OCI-LY3 (cell line): Measurements from ENCODE around the gene WDR12.

Source experiments
- H2AFZ ChIP-seq: fragments of 200-600, 300-600 bp; shearing (Covaris generic); 2 replicates; pipeline ENCODE4 v1.6.0; 2014; ENCODE audit warnings: antibody characterized with exemption, low read depth, low read length
- H3K27ac ChIP-seq: fragments of 200-600, 300-600 bp; sonication (generic); 2 replicates; pipeline ENCODE4 v1.5.1; 2014; ENCODE audit warnings: mild to moderate bottlenecking, low read length, moderate library complexity, mixed read lengths
- H3K27me3 ChIP-seq: fragments of 200-600, 300-600 bp; sonication (generic); 2 replicates; pipeline ENCODE4 v1.6.1; 2014; ENCODE audit warnings: low read depth, low read length, mixed read lengths
- H3K36me3 ChIP-seq: fragments of 200-600, 300-600 bp; sonication (generic); replicated peaks from 2 replicates; pipeline ENCODE3; 2014; ENCODE audit warnings: low read depth, low read length, mixed read lengths
- H3K4me1 ChIP-seq: fragments of 300-600, 200-600 bp; sonication (generic); 2 replicates; pipeline ENCODE4 v1.6.1; 2014; ENCODE audit warnings: low read length, mixed read lengths
- H3K4me2 ChIP-seq: fragments of 200-600, 300-600 bp; sonication (generic); 2 replicates; pipeline ENCODE4 v1.6.1; 2014; ENCODE audit warnings: low read length, mixed read lengths
- H3K4me3 ChIP-seq: fragments of 300-600, 200-600 bp; sonication (generic); 2 replicates; pipeline ENCODE4 v1.5.1; 2014; ENCODE audit warnings: antibody characterized with exemption, mild to moderate bottlenecking, low read length, moderate library complexity
- H3K79me2 ChIP-seq: fragments of 300-600, 200-600 bp; shearing (Covaris generic); 2 replicates; pipeline ENCODE4 v1.6.1; 2014; ENCODE audit warnings: mild to moderate bottlenecking, low read length, mixed read lengths
- H3K9ac ChIP-seq: fragments of 300-600, 200-600 bp; shearing (Covaris generic); 2 replicates; pipeline ENCODE4 v1.6.0; 2014; ENCODE audit warnings: mild to moderate bottlenecking, low read length, moderate library complexity
- H3K9me3 ChIP-seq: fragments of 200-600, 300-600 bp; shearing (Covaris generic); 2 replicates; pipeline ENCODE4 v1.6.1; 2014; ENCODE audit warnings: low read length, mixed read lengths; ENCODE audit not compliant: insufficient read depth
- H4K20me1 ChIP-seq: fragments of 200-600, 300-600 bp; sonication (generic); 2 replicates; pipeline ENCODE4 v1.6.1; 2016; ENCODE audit warnings: low read length, mixed read lengths; ENCODE audit not compliant: insufficient read depth
- EZH2phosphoT487 ChIP-seq: fragments of 200-600 bp; shearing (Covaris generic); IDR thresholded peaks from 2 replicates; pipeline ENCODE4 v1.6.1; 2018; ENCODE audit warnings: antibody characterized with exemption, mixed run types, low read depth
- TF ChIP-seq, protein P1 (sequence below): fragments of 200-600, 300-600 bp; sonication (generic); IDR thresholded peaks from 2 replicates; pipeline ENCODE4 v1.5.1; 2014; ENCODE audit warnings: antibody characterized with exemption, low read length, low read depth

The WDR12 gene

GRCh38 chr2:202848813-202849212, 62.7 kb downstream of the WDR12 start:
- Histone ChIP-seq H4K20me1 (no peaks in the 10 kb centered on the region), H3K27ac (peak overlapping the region; percentile 95), H3K4me3 (peak overlapping the region; percentile 67), H2AFZ (no peak overlapping the region), H3K9me3 (peaks cover 3% of the 10 kb centered on the region; the same call in 1 of the 2 replicates), H3K4me1 (peaks cover 26% of the 10 kb centered on the region), H3K36me3 (peaks cover 8% of the 10 kb centered on the region), H3K4me2 (peak overlapping the region; percentile 85), H3K9ac (peak overlapping the region; percentile 83), H3K79me2 (no peaks in the 10 kb centered on the region), H3K27me3 (no peaks in the 10 kb centered on the region)
- TF ChIP-seq, protein P1, sequence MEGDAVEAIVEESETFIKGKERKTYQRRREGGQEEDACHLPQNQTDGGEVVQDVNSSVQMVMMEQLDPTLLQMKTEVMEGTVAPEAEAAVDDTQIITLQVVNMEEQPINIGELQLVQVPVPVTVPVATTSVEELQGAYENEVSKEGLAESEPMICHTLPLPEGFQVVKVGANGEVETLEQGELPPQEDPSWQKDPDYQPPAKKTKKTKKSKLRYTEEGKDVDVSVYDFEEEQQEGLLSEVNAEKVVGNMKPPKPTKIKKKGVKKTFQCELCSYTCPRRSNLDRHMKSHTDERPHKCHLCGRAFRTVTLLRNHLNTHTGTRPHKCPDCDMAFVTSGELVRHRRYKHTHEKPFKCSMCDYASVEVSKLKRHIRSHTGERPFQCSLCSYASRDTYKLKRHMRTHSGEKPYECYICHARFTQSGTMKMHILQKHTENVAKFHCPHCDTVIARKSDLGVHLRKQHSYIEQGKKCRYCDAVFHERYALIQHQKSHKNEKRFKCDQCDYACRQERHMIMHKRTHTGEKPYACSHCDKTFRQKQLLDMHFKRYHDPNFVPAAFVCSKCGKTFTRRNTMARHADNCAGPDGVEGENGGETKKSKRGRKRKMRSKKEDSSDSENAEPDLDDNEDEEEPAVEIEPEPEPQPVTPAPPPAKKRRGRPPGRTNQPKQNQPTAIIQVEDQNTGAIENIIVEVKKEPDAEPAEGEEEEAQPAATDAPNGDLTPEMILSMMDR, result no peak
- no peak for TF ChIP-seq EZH2phosphoT487

- Histone ChIP-seq H3K4me1 (peaks cover 26% of the 10 kb centered on the region), H3K27ac (peak overlapping the region; percentile 95), H3K27me3 (no peaks in the 10 kb centered on the region), H2AFZ (no peak overlapping the region), H4K20me1 (no peaks in the 10 kb centered on the region), H3K9me3 (peaks cover 12% of the 10 kb centered on the region), H3K4me2 (peak overlapping the region; percentile 85), H3K79me2 (no peaks in the 10 kb centered on the region), H3K36me3 (peaks cover 17% of the 10 kb centered on the region), H3K4me3 (peak overlapping the region; percentile 67), H3K9ac (peak overlapping the region; percentile 83)
- TF ChIP-seq, protein P1, result no peak
- no peak for TF ChIP-seq EZH2phosphoT487
Observed at GRCh38 chr2:202847693-202848524, 63.6 kb downstream of the WDR12 start.

DNA sequence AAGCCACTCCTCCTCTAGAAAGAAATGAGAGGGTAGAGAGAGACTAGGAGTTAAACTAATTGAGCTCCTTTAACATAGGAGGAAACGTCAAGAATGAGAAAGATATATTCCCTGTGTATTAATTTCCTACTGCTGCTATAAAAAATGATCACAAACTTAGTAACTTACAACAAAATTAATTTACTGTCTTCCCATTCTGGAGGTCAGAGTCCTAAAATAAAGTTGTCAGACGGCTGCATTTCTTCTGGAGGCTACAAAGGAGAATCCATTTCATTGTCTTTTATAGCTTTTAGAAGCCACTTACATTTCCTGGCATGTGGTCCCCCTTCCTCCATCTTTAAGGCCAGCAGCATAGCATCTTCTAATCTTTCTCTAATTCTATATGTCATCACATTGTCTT, 66.8 kb downstream of the WDR12 start:
- peaks cover 19% of the 10 kb centered on the region for H3K4me1 ChIP-seq
- H3K27ac ChIP-seq, result no peak overlapping the region
- no peak overlapping the region for H3K4me3 ChIP-seq
- no peaks in the 10 kb centered on the region for H4K20me1 ChIP-seq
- peaks cover 21% of the 10 kb centered on the region for H3K36me3 ChIP-seq
- no peaks in the 10 kb centered on the region for H3K79me2 ChIP-seq
- H2AFZ ChIP-seq, result no peak overlapping the region
- H3K9me3 ChIP-seq, result peaks cover 17% of the 10 kb centered on the region
- H3K9ac ChIP-seq, result no peak overlapping the region
- H3K4me2 ChIP-seq, result no peak overlapping the region
- TF ChIP-seq EZH2phosphoT487, result no peak
- TF ChIP-seq, protein P1, result no peak
- H3K27me3 ChIP-seq, result no peaks in the 10 kb centered on the region

DNA sequence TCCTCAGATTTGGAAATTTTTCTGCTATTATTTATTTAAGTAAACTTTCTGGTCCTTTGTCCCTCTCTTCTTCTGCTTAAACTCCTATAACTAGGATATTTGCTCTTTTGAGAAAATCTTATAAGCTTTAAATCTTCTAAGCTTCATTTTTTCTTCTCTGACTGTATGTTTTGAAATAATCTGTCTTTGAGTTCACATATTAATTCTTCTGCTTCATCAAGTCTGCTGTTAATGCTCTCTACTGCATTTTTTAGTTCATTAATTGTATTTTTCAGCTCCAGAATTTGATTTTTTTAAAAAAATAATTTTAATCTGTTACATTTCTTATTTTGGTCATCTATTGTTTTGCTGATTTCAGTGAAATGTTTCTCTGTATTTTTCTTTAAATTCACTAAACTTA, 68.8 kb downstream of the WDR12 start:
- H3K4me1 ChIP-seq, result peaks cover 1% of the 10 kb centered on the region
- TF ChIP-seq EZH2phosphoT487, result no peak
- TF ChIP-seq, protein P1, result no peak
- H3K4me3 ChIP-seq, result no peak overlapping the region
- H2AFZ ChIP-seq, result no peak overlapping the region
- H3K9ac ChIP-seq, result no peak overlapping the region
- H3K79me2 ChIP-seq, result no peaks in the 10 kb centered on the region
- no peaks in the 10 kb centered on the region for H3K27me3 ChIP-seq
- H3K27ac ChIP-seq, result no peak overlapping the region
- H3K9me3 ChIP-seq, result peaks cover 17% of the 10 kb centered on the region
- H3K36me3 ChIP-seq, result peaks cover 21% of the 10 kb centered on the region
- no peaks in the 10 kb centered on the region for H4K20me1 ChIP-seq
- H3K4me2 ChIP-seq, result no peak overlapping the region
